GM18858 (cell line): ENCODE measurements around the gene BEND7.

Experiments
- ATAC-seq: cut with Tn5 transposase; IDR thresholded peaks from one replicate; pipeline ENCODE4 v1.9.1; 2021; ENCODE audit not compliant: unreplicated experiment

BEND7 gene

GRCh38 chr10:13525663-13526062 is 3.2 kb downstream of the BEND7 start:
- no peak for ATAC-seq

- ATAC-seq = no peak
These were observed 7.8 kb downstream of the BEND7 start for GRCh38 chr10:13521026-13521425.

- ATAC-seq = no peak
These were observed 8.6 kb downstream of the BEND7 start for GRCh38 chr10:13520194-13520593.

- no peak for ATAC-seq
These were observed 10.6 kb downstream of the BEND7 start for GRCh38 chr10:13518076-13518692.

GRCh38 chr10:13517675-13518074 is 11.1 kb downstream of the BEND7 start:
- ATAC-seq = no peak

GRCh38 chr10:13516176-13516575 is 12.6 kb downstream of the BEND7 start:
- ATAC-seq = no peak

GRCh38 chr10:13515467-13515866 is 13.3 kb downstream of the BEND7 start:
- no peak for ATAC-seq

GRCh38 chr10:13514296-13514695 is 14.5 kb downstream of the BEND7 start:
- no peak for ATAC-seq

GRCh38 chr10:13512564-13512963 is 16.2 kb downstream of the BEND7 start:
- ATAC-seq = no peak

GRCh38 chr10:13511409-13511808 is 17.4 kb downstream of the BEND7 start:
- ATAC-seq = no peak

- ATAC-seq = no peak
These were observed 23.6 kb downstream of the BEND7 start for GRCh38 chr10:13505052-13505680.

GRCh38 chr10:13503745-13504463 is 24.9 kb downstream of the BEND7 start:
- no peak for ATAC-seq

GRCh38 chr10:13502380-13502779 is 26.4 kb downstream of the BEND7 start:
- ATAC-seq = no peak

GRCh38 chr10:13500201-13500600 is 28.6 kb downstream of the BEND7 start:
- no peak for ATAC-seq

- no peak for ATAC-seq
These were observed 29.7 kb downstream of the BEND7 start for GRCh38 chr10:13499150-13499549.

- ATAC-seq = no peak
These were observed 31.9 kb downstream of the BEND7 start for GRCh38 chr10:13496931-13497330.

GRCh38 chr10:13496164-13496563 is 32.6 kb downstream of the BEND7 start:
- no peak for ATAC-seq

GRCh38 chr10:13492493-13493180 is 36.2 kb downstream of the BEND7 start:
- ATAC-seq = no peak

- no peak for ATAC-seq
These were observed 37.0 kb downstream of the BEND7 start for GRCh38 chr10:13491747-13492360.

- ATAC-seq = no peak
These were observed 38.3 kb downstream of the BEND7 start for GRCh38 chr10:13490503-13490902.

- ATAC-seq = no peak
These were observed 39.7 kb downstream of the BEND7 start for GRCh38 chr10:13489035-13489599.
